Cerebellar cortex (tissue), 1 donor: ENCODE results near the gene VSNL1.
A peak's percentile ranks its signal among the peaks of the same experiment; 100 is the strongest.

Source experiments
- DNase-seq: peaks from one replicate; pipeline ENCODE4 v3.0.0-alpha.2; 2015; ENCODE audit warnings: low spot score

Gene VSNL1

DNA sequence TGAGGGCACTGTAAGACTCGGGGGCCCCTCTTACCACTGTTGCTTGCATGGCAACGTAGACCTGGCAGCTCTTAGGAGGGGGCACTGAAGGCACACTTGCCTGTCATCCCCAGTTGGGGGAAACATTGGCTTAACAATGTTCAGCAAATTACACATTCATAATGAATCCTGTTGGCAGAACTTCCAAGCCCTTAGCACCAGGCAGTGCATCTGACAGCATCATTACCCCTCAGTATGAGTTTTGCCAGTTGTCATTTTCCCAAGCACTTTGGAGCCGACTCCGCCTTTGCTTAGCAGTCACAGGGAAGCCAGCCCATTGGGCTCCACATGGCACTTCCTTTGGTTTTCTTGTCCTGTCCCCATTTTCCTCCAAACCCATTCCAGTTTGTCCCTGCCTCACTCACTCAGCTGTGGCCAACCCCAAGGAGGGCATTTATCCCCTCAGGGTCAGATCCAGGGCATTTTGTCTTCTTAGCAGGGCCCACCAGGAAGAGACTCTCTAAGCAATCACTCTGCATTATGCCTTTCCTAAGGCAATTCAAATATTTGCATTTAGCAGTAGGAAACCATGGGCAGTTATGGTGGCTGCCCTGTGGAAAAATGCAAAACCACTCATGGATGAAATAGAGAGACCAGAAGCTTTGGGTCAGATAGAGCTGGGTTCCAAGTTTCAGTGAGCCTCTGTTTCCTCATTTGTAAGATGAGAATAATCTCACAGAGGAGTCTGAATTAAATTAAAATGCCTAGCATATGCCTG is 73.9 kb downstream of the VSNL1 start:
- DNase-seq, result peak; percentile 37

DNA sequence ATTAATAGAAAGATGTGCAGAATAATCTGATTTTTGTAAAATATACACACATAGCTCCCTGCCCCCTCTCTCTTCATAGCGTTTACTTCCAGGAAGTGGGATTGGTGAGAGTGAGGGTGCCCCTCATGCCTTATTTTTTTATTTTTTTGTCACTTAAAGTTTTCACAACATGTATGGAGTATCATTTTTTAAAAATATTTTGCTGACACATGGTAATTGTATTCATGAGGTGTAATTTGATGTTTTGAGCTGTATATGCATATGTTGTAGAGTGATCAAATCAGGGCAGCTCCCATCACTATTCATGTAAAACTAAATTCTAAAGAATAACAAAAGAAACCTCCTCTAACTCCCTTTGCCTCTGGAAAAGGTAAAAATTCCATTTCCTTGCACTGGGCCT is 74.7 kb downstream of the VSNL1 start:
- DNase-seq, result no peak

DNA sequence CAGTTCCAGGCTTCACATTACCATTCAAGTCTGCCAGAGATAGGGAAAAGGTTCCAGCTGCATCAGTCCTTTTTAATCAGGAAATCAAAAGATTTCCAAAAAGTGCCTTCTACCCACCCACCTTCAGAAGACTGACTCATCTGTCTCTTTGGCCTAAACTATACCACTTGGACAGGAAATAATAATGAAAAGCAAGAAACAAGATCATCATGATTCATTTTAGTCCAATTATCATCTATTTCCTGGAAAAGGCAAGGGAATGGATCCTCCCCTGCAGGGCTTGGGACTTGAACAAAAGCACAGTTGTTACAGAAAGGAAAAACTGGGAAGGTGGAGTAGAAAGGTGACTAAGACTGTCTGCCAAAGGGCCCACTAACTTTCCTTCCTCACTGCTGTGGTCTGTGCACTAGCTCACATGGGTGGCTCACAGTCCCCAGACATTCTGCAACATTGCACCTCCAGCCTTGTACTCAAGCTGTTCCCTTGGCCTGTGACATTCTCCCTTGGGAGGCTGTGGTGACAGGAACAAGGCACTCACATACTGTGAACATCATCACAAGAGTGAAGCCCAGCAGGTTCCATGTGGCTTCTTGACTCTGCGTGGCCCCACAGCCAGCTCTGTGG is 75.3 kb downstream of the VSNL1 start:
- DNase-seq, result no peak

DNA sequence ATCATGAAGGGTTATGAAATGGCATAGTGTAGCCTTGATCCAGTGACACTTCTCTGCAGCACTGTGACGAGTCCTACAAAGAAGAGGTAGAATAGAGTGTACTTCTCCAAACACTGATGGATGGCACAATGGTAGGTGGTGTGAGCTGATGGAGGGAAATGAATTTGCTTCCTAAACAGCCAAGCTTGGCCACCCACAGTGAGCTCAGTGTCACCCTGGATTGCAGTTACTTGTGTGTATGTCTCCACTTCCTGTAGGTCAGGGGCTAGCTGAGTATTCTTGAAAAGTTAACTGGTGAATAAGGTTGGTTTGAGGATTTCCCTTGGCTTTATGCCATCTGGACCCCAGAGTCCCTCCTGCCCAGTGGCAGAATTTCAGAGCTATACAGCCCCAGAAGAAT is 75.9 kb downstream of the VSNL1 start:
- no peak for DNase-seq

DNA sequence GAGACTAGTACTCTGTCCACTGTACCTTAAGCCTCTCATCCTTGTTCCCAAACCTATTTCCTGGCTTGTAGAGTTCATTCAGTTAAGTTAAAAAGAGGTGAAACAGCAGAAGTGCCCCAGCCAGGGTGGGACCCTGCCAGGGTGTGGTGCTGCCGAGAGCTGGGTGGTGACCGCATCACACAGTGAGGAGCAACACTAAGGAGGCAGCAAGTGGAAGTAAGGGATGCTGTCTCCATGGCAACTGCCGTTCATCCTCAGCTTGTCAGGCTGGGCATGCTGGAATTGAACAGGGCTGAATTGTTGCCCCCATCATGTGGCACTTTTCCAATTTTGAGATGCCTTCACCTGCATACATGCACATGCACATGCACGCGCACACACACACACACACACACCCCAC is 77.0 kb downstream of the VSNL1 start:
- no peak for DNase-seq

DNA sequence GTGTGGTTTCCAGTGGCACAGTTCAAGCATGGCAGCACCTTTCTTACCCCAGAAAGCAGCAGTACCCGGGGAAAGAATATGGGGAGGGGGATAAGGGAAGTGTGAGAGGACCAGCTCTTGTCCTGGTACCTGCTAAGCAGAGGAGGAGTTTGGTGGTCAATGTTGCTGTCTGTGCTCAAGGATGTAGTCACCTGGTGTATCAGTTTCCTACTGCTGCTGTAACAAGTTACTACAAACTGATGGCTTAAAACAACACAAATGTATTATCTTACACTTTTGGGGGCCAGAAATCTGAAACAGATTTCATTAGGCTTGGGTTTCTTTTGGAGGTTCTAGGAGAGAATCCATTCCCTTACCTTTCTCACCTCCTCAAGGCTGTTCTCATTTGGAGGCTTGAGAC is 77.5 kb downstream of the VSNL1 start:
- no peak for DNase-seq

DNA sequence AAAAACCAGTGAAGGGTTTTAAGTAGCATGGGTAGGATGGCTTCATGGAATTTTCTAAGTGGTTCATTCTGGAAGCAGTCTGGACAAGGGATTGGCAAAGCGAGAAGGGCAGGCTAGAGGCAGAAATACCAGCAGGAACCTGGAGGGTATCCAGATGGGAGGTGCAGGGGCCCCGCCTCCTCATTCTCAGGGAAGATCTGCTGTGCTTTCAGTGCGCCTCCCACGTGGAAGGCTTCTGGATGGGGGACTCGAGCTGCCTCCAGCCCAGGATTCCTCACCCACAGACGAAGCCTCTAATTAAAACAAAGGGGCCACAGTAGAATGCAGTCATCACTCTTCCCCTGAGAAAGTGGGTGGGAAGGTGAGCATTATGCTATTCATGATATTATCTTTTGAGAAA is 79.8 kb downstream of the VSNL1 start:
- DNase-seq, result peak; percentile 94

DNA sequence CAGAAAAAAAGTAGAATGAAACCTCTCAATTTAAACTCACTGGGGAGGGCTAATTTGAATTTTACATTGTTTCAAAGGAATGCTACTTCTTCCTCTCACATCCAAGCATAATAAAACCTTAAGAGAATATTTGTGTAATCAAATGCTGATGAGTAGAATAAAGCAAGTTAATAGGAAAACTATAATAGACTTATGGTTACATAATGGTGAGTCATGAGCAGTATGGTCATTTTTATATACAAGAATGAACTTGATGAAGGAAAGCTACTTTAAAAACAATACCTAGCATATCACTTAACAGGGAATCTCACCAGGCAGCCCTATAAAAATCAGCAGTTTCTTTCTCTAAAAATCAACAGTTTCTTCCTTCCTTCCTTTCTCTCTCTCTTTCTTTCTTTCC is 80.3 kb downstream of the VSNL1 start:
- no peak for DNase-seq

DNA sequence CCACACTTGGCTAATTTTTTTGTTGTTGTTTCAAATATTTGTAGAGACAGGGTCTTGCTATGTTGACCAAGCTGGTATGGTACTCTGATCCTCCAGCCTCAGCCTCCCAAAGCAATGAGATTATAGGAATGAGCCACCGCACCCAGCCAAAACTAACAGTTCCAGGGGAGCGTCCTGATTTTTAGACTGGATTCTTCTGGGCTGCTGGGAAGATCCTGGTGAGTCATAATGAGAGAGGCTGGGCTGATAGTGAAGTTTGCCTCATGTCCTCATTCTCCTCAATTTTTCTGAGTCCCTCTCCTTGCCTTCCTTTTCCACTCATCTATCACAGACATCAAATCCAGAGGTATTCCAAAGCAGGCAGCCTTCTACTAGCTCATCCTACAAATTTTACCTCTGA is 81.3 kb downstream of the VSNL1 start:
- DNase-seq, result no peak

DNA sequence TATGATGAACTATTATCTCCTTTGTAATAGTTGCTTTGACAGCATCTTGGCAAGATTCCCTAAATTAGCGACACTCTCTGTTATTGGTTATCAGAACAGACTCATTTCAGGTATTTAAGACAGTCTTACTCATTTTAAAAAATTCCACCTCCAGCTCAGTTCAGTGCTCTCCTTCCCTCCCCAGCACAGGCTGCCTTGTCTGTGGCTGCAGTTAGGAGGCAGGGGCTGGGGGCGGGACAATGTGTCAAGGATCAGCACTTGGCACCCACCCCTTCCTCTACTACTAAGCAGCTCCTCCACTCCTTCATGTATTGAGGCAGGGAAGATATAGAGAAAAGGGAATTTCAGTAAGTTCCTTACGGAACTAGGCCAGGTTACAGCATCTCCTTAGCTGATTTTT is 85.0 kb downstream of the VSNL1 start:
- no peak for DNase-seq

DNA sequence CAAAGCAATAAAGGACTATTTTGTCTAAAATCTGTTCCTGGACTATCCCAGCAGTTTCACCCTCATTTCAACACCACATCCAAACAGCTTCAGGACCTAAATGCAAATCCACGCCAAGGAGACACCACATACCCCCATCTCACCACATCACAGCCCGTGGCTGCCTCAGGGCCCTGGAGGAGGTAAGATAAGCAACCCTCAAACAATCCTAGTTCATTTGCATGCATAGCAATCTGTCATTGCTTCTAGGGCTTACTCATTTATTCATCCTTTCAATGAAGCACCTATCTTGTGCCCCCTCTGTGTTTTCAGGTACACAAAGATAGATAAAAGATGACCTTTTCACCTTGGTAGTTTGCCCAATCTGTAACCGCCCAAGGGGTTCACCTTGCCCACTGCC is 86.5 kb downstream of the VSNL1 start:
- no peak for DNase-seq

DNA sequence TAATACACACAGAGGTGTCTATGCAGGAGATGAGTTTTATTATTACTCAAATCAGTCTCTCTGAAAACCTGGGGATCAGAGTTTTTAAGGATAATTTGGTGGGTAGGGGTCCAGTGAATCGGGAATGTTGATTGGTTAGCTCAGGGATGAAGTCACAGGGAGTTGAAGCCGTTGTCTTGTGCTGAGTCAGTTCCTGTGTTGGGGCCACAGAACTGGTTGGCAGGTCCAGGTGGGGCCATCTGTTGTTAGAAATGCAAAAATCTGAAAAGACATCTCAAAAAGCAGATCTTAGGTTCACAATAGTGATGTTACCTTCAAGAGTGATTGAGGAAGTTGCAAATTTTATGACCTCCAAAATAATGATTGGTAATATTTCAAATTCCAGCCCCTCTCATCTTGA is 86.9 kb downstream of the VSNL1 start:
- peak; percentile 36 for DNase-seq

DNA sequence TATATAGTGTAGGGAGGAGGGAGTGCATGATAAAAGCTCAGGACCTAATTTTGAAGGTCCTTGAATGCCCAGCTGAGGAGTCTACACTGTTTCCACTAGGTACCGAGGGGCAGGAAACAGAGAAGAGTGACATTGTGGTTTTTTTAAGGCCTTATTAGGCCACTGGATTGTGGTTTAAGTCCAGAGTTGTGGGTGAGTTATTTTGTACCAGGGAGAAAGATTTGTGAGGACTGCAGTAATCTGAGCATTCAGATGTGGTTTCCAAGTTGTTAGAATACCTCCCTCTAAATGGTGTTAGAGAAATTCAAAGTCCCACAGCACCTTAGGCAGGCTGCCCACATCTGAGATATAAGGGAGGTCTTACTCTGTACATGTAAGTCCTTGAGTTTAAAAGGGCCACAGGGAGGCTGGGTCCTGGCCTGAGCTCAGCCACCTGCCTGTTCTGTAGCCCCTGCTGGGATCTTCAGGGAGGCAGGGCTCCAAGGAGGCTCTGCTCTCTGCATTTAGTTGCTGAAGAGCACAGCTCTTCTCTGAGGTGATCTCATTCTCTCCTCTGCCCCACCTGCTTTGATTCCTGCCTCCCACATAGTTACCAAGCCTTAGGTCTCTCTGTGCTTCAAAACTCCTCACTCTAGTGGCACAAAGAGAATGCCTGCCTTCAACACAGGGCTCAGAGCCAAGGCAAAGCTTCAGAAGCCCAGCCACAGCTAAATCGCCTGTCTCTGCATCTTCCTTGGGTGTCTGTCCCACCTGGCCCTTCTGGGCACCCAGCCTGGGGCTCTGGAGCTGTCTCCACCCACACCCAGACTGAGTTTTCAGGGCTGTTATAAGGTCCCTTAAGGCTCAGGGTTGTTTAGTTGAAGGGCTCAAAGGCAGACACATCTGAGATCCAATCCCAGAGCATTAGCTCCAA is 88.1 kb downstream of the VSNL1 start:
- no peak for DNase-seq

DNA sequence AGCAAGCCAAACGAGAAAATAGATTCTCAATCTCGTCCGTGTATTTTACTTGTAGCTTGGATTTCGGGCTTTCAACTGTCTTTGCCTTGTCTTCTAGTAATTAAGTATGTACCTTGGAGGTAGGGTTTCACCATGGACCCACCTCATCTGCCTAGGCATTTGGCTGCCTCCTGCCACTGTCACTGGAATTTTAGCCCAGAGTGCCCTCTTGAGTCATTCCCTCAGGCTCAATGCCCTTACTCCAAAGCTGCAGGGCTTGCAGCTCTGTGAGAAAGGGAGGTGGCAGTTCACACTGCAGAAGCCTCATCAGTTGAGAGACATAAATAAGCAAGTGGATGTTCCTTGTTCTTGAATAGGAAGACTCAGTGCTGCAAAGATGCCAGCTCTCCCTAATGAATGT is 89.6 kb downstream of the VSNL1 start:
- DNase-seq, result no peak

DNA sequence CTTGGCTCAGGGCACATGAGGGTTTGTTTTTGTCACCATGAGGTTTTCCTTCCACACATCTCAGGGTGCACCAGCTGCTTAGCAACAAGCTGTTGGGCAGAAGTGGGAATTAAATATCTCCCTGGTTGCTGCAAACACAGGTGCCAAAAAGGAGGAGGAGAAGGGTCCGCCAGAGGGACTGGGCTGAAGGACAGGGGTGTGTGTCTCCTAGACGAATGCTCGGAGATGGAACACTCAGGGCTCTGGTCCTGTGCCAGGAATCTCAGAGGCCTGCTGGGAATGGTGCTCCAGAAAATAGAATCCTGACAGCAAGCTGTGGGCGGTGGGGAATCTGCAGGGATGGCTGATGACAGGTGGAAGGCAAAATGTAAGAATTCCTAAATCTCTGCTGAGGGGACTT is 94.5 kb downstream of the VSNL1 start:
- peak; percentile 70 for DNase-seq

DNA sequence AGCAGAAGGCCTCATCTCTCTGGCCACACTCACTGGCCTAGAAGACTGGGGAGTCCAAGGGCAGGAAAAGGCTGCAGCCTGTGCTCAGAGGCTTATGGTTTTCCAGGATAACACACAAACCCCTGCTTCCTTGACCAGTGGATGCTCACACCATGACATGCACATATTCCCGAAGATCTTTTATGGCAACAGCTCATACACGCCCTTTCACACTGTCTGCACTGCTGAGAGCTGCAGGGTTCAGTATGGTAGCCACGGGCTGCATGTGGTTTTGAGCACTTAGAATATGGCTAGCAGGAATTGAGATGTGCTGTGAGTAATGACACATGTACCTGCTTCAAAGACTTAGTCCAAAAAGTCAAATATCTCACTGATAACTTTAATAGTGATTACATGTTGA is 95.8 kb downstream of the VSNL1 start:
- no peak for DNase-seq

DNA sequence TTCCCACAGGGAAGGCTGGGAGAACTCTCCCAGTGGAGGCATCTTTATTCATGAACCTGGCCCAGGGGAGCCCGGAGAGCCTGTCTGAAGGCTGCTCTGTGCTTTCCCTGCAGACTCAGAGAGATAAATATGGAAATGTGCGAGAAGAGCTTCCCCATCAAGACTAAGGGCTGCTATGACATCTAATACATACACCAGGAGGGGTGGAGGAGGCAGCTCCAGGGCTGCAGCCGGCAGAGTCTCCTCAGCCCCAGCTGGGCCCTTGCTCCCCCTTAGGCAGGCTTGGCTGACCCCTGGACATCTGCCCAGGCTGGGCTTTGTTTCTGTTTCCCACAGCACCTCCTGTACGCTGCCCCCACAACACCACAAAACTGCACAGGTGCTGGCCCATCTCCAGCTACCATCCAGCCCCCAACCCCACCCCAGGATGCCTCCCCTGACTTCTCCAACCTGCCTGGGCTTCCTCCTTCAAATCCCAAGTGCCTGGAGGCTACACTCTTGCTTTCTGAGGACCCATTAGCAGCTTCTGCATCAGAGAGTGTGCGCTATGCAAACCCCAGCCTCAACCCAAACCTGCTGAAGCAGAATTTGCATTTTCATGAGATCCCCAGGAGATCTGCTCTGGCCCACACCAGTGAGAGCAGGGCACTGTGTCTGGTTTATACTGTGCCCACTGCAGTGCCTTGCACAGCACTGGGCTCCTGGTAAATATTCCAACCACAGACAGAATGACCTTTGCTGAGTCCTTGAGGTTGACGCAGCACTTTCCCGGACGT is 96.8 kb downstream of the VSNL1 start:
- DNase-seq, result no peak

DNA sequence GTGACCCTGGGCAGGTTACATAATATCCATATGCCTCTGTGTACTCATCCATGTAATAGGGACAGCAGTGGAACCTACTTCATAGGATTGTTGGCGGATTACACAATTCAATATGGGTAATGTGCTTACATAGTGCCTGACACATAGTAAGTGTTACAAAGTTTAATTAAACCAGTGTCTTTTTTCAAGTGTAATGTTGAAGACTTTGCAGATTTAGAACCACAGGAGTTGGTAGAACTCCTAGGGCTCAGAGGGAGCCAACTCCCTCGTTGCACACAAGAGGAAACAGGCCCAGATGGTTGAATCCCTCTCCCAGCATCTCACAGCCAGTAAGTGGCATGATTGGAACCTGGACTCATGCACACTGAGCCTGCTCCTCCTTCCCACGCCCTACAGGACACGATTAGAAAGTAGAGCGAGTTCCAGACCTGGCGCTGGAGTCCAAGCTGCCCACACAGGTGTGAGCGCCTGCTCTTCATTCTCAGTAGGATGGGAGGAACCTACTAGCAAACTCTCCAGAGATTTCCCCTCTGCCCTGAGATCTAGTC is 97.8 kb downstream of the VSNL1 start:
- no peak for DNase-seq

DNA sequence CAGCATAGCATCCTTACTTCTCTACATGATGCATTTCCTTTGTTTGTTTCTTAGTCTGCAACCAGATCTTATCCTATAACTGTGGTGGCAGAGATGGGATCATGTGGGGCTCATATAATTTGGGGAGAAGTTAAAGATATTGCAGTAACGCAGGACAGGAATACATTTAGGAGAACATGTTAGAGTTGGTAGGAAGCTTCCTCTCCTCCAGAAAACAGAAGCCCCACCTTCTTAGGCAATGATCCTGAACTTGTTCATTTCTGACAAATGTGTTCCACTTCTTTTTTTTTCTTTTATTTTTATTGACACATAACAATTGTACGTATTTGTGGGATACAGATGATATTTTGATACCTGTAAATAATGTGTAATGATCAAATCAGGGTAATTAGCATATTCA is 99.9 kb downstream of the VSNL1 start:
- no peak for DNase-seq

DNA sequence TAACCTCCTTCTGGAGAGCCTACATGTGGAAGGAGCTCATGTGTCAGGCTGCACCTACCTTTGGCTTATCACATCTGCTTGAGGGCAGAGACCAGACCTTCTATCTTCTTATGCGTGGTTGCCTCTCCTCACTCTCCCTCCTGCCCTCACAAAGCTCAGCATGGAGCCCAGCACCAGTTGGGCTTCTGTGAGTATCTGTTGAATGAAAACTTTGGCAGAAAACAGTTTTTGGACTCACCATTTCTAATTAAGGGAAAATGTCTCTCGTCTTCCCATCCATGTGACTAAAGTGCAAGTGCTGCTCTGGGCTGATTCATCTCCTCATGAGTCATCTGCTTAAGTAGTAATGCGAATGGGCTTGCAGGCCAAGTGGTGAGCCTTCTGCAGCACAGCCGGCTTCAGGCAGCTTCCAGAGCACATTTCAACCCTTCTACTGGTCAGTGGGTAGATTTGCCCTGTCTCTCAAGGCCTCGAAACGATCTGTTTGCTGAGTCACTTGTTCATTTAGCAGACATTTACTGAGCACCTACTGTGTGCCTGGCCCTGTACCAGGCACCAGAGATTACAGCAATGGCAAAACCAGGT is 102.6 kb downstream of the VSNL1 start:
- DNase-seq, result no peak

DNA sequence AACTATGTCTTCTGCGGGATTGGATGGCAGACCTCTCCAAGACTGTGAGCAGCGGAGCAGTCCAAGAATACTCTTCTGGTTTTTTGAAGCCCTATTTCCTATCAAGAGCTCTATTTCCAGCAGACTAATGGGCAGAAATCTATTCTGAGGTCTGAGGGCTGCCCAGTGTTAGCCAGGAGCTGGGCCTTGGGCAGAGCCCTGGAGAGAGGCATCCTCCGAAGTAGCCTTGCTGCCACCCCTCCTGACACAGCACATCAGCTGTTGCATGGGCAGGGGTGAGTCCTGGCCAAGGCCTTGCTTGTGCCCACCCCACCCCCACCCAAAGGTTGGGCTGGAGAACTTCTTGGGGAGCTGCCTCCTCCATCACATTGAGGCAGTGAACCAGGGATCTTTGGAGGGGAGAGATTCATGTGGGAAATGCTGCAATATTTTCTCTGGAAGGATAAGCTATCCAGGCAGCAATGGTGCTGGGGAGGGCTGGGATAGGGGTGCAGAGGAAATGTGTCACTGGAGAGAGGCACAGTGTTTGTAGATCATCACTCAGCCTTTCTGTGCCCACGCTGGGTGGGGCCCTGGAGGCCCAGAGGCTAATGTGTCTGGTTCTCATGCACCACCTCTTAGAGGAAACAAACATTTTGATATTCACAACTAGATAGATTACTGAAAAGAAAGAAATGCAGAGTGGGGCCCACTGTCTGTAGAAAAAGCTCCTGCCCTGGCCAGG is 104.7 kb downstream of the VSNL1 start:
- DNase-seq, result no peak
